H1 (cell line): ENCODE data around the gene PDP2. TPM values are rescaled to one million over a fixed set of nuclear protein-coding genes. Genes with fewer than 3 reads are reported as not detected.
A peak's percentile ranks its signal among the peaks of the same experiment; 100 is the strongest.

ENCODE experiments used
- CTCF ChIA-PET: fragments of 300-600 bp; sonication (Branson Sonifier 250); formaldehyde crosslinking; loops from one replicate; lab custom pipeline; 2021; ENCODE audit not compliant: partially characterized antibody; lab: Charles Lee
- POLR2A ChIA-PET: fragments of 300-600 bp; sonication (Branson Sonifier 250); formaldehyde crosslinking; loops from one replicate; lab custom pipeline; 2021; ENCODE audit warnings: inconsistent platforms; ENCODE audit not compliant: partially characterized antibody; lab: Charles Lee
- DNase-seq, 2 experiments: peaks; one replicate each; pipeline versions ENCODE4 v3.0.0 to v3.0.0-alpha.2; 2010 to 2022; ENCODE audit warnings: low spot score in 2 of 2, low read depth in 1 of 2, mixed read lengths in 1 of 2
- FAIRE-seq: peaks from 2 replicates; lab custom pipeline; 2011; peaks lifted over from hg19 to GRCh38; lab: Jason Lieb, UNC
- H2AFZ ChIP-seq: 2 replicates; pipeline ENCODE4 v1.8.1; 2012; ENCODE audit warnings: low read length, inconsistent platforms
- H2AK5ac ChIP-seq: 2 replicates; pipeline ENCODE4 v1.6.1; 2013; ENCODE audit warnings: low read depth, low read length
- H2BK120ac ChIP-seq: replicated peaks from 2 replicates; pipeline ENCODE3; 2013; ENCODE audit warnings: low read depth, low read length, inconsistent platforms
- H2BK12ac ChIP-seq: 2 replicates; pipeline ENCODE4 v1.6.1; 2013; ENCODE audit warnings: low read depth, low read length
- H2BK15ac ChIP-seq: 2 replicates; pipeline ENCODE4 v1.6.1; 2013; ENCODE audit warnings: low read length
- H2BK20ac ChIP-seq: 2 replicates; pipeline ENCODE4 v1.6.1; 2013; ENCODE audit warnings: low read length
- H2BK5ac ChIP-seq: 2 replicates; pipeline ENCODE4 v1.6.1; 2013; ENCODE audit warnings: low read depth, low read length
- H3K14ac ChIP-seq: 2 replicates; pipeline ENCODE4 v1.6.1; 2013; ENCODE audit warnings: inconsistent platforms; ENCODE audit not compliant: insufficient read length
- H3K18ac ChIP-seq: 2 replicates; pipeline ENCODE4 v1.6.1; 2013; ENCODE audit warnings: low read length; ENCODE audit errors: extremely low read depth
- H3K23ac ChIP-seq: 2 replicates; pipeline ENCODE4 v1.6.1; 2013; ENCODE audit warnings: inconsistent platforms; ENCODE audit not compliant: insufficient read length
- H3K23me2 ChIP-seq: 2 replicates; pipeline ENCODE4 v1.6.1; 2013; ENCODE audit warnings: low read depth, low read length
- H3K27ac ChIP-seq: 2 replicates; pipeline ENCODE4 v1.6.1; 2011; ENCODE audit warnings: low read depth, low read length, inconsistent platforms
- H3K27me3 ChIP-seq, 4 experiments: replicated peaks in 1 of 4; 1 replicate in 1 of 4; 2 replicates in 3 of 4; pipeline versions ENCODE4 v1.6.1 to v1.8.1; 2011 to 2013; ENCODE audit warnings: low read length in 3 of 4, mild to moderate bottlenecking in 3 of 4, inconsistent platforms in 2 of 4, mixed read lengths in 2 of 4, moderate library complexity in 1 of 4; ENCODE audit not compliant: control insufficient read depth in 3 of 4, insufficient read depth in 3 of 4; ENCODE audit errors: extremely low read depth in 1 of 4
- H3K36me3 ChIP-seq, 4 experiments: 2 replicates each; pipeline versions ENCODE4 v1.6.1 to v1.8.1; 2011 to 2013; ENCODE audit warnings: mild to moderate bottlenecking in 4 of 4, low read length in 3 of 4, moderate library complexity in 2 of 4, control low read depth in 1 of 4, inconsistent platforms in 1 of 4; ENCODE audit not compliant: insufficient read depth in 4 of 4, control insufficient read depth in 2 of 4
- H3K4ac ChIP-seq: replicated peaks from 2 replicates; pipeline ENCODE3; 2013; ENCODE audit warnings: low read length, low read depth, mixed read lengths, inconsistent platforms; ENCODE audit not compliant: insufficient read length
- H3K4me1 ChIP-seq, 4 experiments: replicated peaks in 1 of 4; 1 replicate in 1 of 4; 2 replicates in 3 of 4; pipeline versions ENCODE4 v1.6.1 to v1.8.1; 2011 to 2013; ENCODE audit warnings: low read length in 3 of 4, inconsistent platforms in 2 of 4, mixed read lengths in 1 of 4; ENCODE audit not compliant: insufficient read depth in 4 of 4, control insufficient read depth in 3 of 4
- H3K4me2 ChIP-seq, 2 experiments: 2 replicates each; pipeline versions ENCODE4 v1.6.1 to v1.8.1; 2011 to 2013; ENCODE audit warnings: low read depth in 2 of 2, low read length in 2 of 2, control low read depth in 1 of 2, inconsistent platforms in 1 of 2, mild to moderate bottlenecking in 1 of 2; ENCODE audit not compliant: insufficient read depth in 1 of 2
- H3K4me3 ChIP-seq, 4 experiments: fragments of 200-600, 300-600 bp in 1 of 4; sonication (generic), shearing (Covaris generic), sonication (Bioruptor Twin) in 1 of 4; 2 replicates each; pipeline versions ENCODE4 v1.5.1 to v1.8.1; 2011 to 2016; ENCODE audit warnings: low read length in 4 of 4, low read depth in 3 of 4, control low read depth in 2 of 4, inconsistent platforms in 2 of 4, mild to moderate bottlenecking in 2 of 4, mixed read lengths in 1 of 4, moderate library complexity in 1 of 4; ENCODE audit not compliant: insufficient read depth in 2 of 4; ENCODE audit errors: extremely low read depth in 1 of 4
- H3K56ac ChIP-seq: replicated peaks from 2 replicates; pipeline ENCODE3; 2013; ENCODE audit warnings: low read depth, mild to moderate bottlenecking, mixed read lengths, low read length, inconsistent platforms; ENCODE audit not compliant: insufficient read length
- H3K79me1 ChIP-seq: 2 replicates; pipeline ENCODE4 v1.6.1; 2013; ENCODE audit warnings: low read depth, low read length, control low read depth
- H3K79me2 ChIP-seq, 2 experiments: 2 replicates each; pipeline versions ENCODE4 v1.6.1 to v1.8.1; 2012 to 2013; ENCODE audit warnings: low read length in 2 of 2, mild to moderate bottlenecking in 2 of 2, inconsistent platforms in 1 of 2; ENCODE audit not compliant: insufficient read depth in 2 of 2, control insufficient read depth in 1 of 2
- H3K9ac ChIP-seq, 4 experiments: replicated peaks in 1 of 4; 1 replicate in 1 of 4; 2 replicates in 3 of 4; pipeline versions ENCODE4 v1.6.1 to v1.8.1; 2011 to 2013; ENCODE audit warnings: low read depth in 3 of 4, low read length in 3 of 4, control low read depth in 2 of 4, mild to moderate bottlenecking in 2 of 4, moderate library complexity in 2 of 4, inconsistent platforms in 1 of 4; ENCODE audit errors: extremely low read depth in 1 of 4
- H3K9me3 ChIP-seq, 2 experiments: 2 replicates each; pipeline versions ENCODE4 v1.6.1 to v1.8.1; 2012 to 2013; ENCODE audit warnings: mild to moderate bottlenecking in 2 of 2, moderate library complexity in 2 of 2, control low read depth in 1 of 2, inconsistent platforms in 1 of 2, low read depth in 1 of 2, low read length in 1 of 2, mixed read lengths in 1 of 2; ENCODE audit not compliant: insufficient read depth in 2 of 2
- H4K20me1 ChIP-seq, 2 experiments: replicated peaks in 1 of 2; 2 replicates each; pipeline versions ENCODE3 to v1.8.1; 2011 to 2013; ENCODE audit warnings: inconsistent platforms in 2 of 2, low read length in 2 of 2, mild to moderate bottlenecking in 1 of 2; ENCODE audit not compliant: insufficient read depth in 2 of 2, control insufficient read depth in 1 of 2
- H4K5ac ChIP-seq: 2 replicates; pipeline ENCODE4 v1.6.1; 2013; ENCODE audit warnings: low read length, low read depth, mixed read lengths, inconsistent platforms; ENCODE audit not compliant: insufficient read length
- H4K8ac ChIP-seq: 2 replicates; pipeline ENCODE4 v1.8.0; 2013; ENCODE audit warnings: mild to moderate bottlenecking, moderate library complexity, low read length, inconsistent platforms; ENCODE audit not compliant: insufficient read depth; ENCODE audit errors: extremely low read depth
- H4K91ac ChIP-seq: replicated peaks from 2 replicates; pipeline ENCODE3; 2013; ENCODE audit warnings: low read length, mixed read lengths, inconsistent platforms; ENCODE audit not compliant: insufficient read length
- JUN ChIP-seq: IDR thresholded peaks from 2 replicates; pipeline ENCODE4 v1.6.1; 2011; ENCODE audit warnings: low read depth, mild to moderate bottlenecking, improper control_type of control experiment, low read length
- WGBS, 2 experiments: shearing (Covaris generic) in 1 of 2; methylation state at CpG; one replicate each; pipeline versions ENCODE4 v1.1.6 to v1.1.7; 2013 to 2015; ENCODE audit warnings: low lambda C conversion rate in 2 of 2, mixed read lengths in 2 of 2, inconsistent platforms in 1 of 2, low coverage in 1 of 2, missing lambda C conversion rate in 1 of 2; ENCODE audit not compliant: insufficient replicate concordance in 2 of 2, insufficient coverage in 1 of 2, insufficient read length in 1 of 2; ENCODE audit errors: extremely low coverage in 1 of 2, missing lambda C conversion rate in 1 of 2; 5-methylcytosine and 5-hydroxymethylcytosine counted together
- polyA plus RNA-seq, 7 experiments: library from polyadenylated mRNA; depleted of rRNA in 3 of 7; stranded (reverse) in 5 of 7; unstranded in 2 of 7; fragments of >200 nt in 5 of 7; fragments of 200-250 nt in 2 of 7; gene quantifications; 1 replicate in 5 of 7; 2 replicates in 1 of 7; 4 replicates in 1 of 7; pipeline versions ENCODE4 v1.2.1 to v1.2.3, GENCODE V29; 2011 to 2013; ENCODE audit warnings: missing spikeins in 2 of 7, mixed read lengths in 2 of 7
- total RNA-seq: library from RNA; stranded (reverse); fragmentation: NEBNext Ultra II Directional; extraction: Animal tissue kit (Norgen Biotek cat#: 25700); gene quantifications from 2 replicates; pipeline ENCODE4 v1.2.1, GENCODE V29; 2021
- TF ChIP-seq, protein P1 (sequence below): IDR thresholded peaks from 2 replicates; pipeline ENCODE4 v1.6.1; 2012; ENCODE audit warnings: inconsistent platforms

PDP2 gene
- total and polyA plus RNA-seq, 2 of the 8 experiments (the other 6 are each of a cell fraction or from before 2014, with no cell fraction given): 11.7 to 36.5 TPM

- WGBS, 2 experiments: 67% methylated on average over 33 of the region's 44 CpGs; no CpG with 5 or more reads in 1 of the 2 experiments
- peaks cover 0 to 9% (median 6%) of the 10 kb centered on the region in 4 experiments; a peak in 4 of 7 replicates for H3K27me3 ChIP-seq
- H3K14ac ChIP-seq: no peak within 1 kb of the TSS
- H3K4ac ChIP-seq: peak within 1 kb of the TSS; percentile 91
- H4K5ac ChIP-seq: no peak within 1 kb of the TSS
- ChIA-PET CTCF (interaction anchor here (1.0 to 3.2 kb wide), 3 partner anchors 10 to 43 kb away, joined by 3 to 10 read pairs (median 3); no protein-coding TSS in a partner anchor), POLR2A (interaction anchor here (1.2 to 1.8 kb wide), 3 partner anchors 10 to 55 kb away, joined by 3 to 5 read pairs (median 3); partner anchors contain the start of gene PDP2)
- no peak within 1 kb of the TSS for H3K56ac ChIP-seq
- no peak for FAIRE-seq
- peaks cover 0 to 3% (median under 1%) of the 10 kb centered on the region in 4 experiments; a peak in 2 of 8 replicates for H3K36me3 ChIP-seq
- H3K79me2 ChIP-seq: no peaks in the 10 kb centered on the region; a peak in 1 of 4 replicates
- no peak within 1 kb of the TSS for H3K27ac ChIP-seq
- peak within 1 kb of the TSS; percentile 60 for H4K91ac ChIP-seq
- peak within 1 kb of the TSS; percentile 84; the same call in 1 of the 2 replicates for H2BK12ac ChIP-seq
- H4K20me1 ChIP-seq: peaks cover 2 to 9% of the 10 kb centered on the region in 2 experiments
- no peak within 1 kb of the TSS for H3K23ac ChIP-seq
- H3K9me3 ChIP-seq: no peaks in the 10 kb centered on the region
- no peak within 1 kb of the TSS; the same call in 1 of the 2 replicates for H2AK5ac ChIP-seq
- DNase-seq: no peak
- H3K23me2 ChIP-seq: peaks cover 15% of the 10 kb centered on the region; the same call in 1 of the 2 replicates
- H3K79me1 ChIP-seq: peaks cover 2% of the 10 kb centered on the region; the same call in 1 of the 2 replicates
- peak within 1 kb of the TSS; percentile 22; the same call in 1 of the 2 replicates for H4K8ac ChIP-seq
- peak within 1 kb of the TSS; percentile 42 to 78 (median 60) for H3K9ac ChIP-seq
- H3K4me3 ChIP-seq: peak within 1 kb of the TSS; percentile 79 to 92 (median 90)
- no peak within 1 kb of the TSS for H2BK120ac ChIP-seq
- no peak within 1 kb of the TSS for H2BK20ac ChIP-seq
- peak within 1 kb of the TSS; percentile 89 to 99 for H3K4me2 ChIP-seq
- no peak within 1 kb of the TSS for H2BK15ac ChIP-seq
- peak within 1 kb of the TSS; percentile 95 for H3K18ac ChIP-seq
- TF ChIP-seq JUN: no peak
- TF ChIP-seq, protein P1, sequence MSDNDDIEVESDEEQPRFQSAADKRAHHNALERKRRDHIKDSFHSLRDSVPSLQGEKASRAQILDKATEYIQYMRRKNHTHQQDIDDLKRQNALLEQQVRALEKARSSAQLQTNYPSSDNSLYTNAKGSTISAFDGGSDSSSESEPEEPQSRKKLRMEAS: peak; percentile 29; the same call in 1 of the 2 replicates
- no peak within 1 kb of the TSS for H2BK5ac ChIP-seq
- H3K4me1 ChIP-seq: peaks cover 0 to 9% (median 5%) of the 10 kb centered on the region in 4 experiments; a peak in 4 of 7 replicates
- H2AFZ ChIP-seq: peak within 1 kb of the TSS; percentile 77; the same call in 1 of the 2 replicates
These were observed 55.1 kb downstream of the PDP2 start, which contains the start of gene CES2 for GRCh38 chr16:66935314-66936011. Gene CES2 (plus strand): TSS chr16:66935516. CDS start chr16:66935636, 120 bp downstream.
